HEK293T (cell line): ENCODE results near the gene PIGL.
"Not testable (repeated sequence)": the region's sequence is repeated elsewhere in the genome, so short reads cannot be mapped to it uniquely, and the experiment has no call there.

Experiments used
- CTCF ChIA-PET: fragments of 350-600 bp; formaldehyde crosslinking; extraction: SDS; loops from one replicate; lab custom pipeline; 2021; ENCODE audit warnings: antibody characterized with exemption, inconsistent platforms; lab: Yijun Ruan, JAX
- POLR2A ChIA-PET: fragments of 350-600 bp; formaldehyde crosslinking; extraction: SDS; loops from one replicate; lab custom pipeline; 2020; ENCODE audit warnings: antibody characterized with exemption, inconsistent platforms; lab: Yijun Ruan, JAX
- DNase-seq: peaks from one replicate; pipeline ENCODE4 v3.0.0; 2012; ENCODE audit warnings: mixed read lengths; ENCODE audit errors: extremely low spot score
- ARNT ChIP-seq: fragments of 450-650 bp; IDR thresholded peaks from 2 replicates; pipeline ENCODE4 v1.6.1; 2017; ENCODE audit warnings: mild to moderate bottlenecking
- BHLHE40 ChIP-seq: fragments of 450-650 bp; IDR thresholded peaks from 2 replicates; pipeline ENCODE4 v1.6.1; 2016; ENCODE audit warnings: mild to moderate bottlenecking, moderate library complexity, borderline replicate concordance
- CTBP1 ChIP-seq: fragments of 450-650 bp; IDR thresholded peaks from 2 replicates; pipeline ENCODE4 v1.6.1; 2016; ENCODE audit warnings: borderline replicate concordance
- ELF4 ChIP-seq: fragments of 450-650 bp; IDR thresholded peaks from 2 replicates; pipeline ENCODE4 v1.6.1; 2017; ENCODE audit warnings: antibody characterized with exemption
- FOXA1 ChIP-seq: fragments of 450-650 bp; IDR thresholded peaks from 2 replicates; pipeline ENCODE4 v1.6.1; 2016; ENCODE audit warnings: mild to moderate bottlenecking
- FOXK2 ChIP-seq: fragments of 450-650 bp; IDR thresholded peaks from 2 replicates; pipeline ENCODE4 v1.6.1; 2016; ENCODE audit warnings: mild to moderate bottlenecking
- FOXM1 ChIP-seq: fragments of 450-650 bp; IDR thresholded peaks from 2 replicates; pipeline ENCODE4 v1.6.1; 2017; ENCODE audit warnings: mild to moderate bottlenecking, borderline replicate concordance
- HDGF ChIP-seq: fragments of 450-650 bp; IDR thresholded peaks from 2 replicates; pipeline ENCODE4 v1.6.1; 2017; ENCODE audit warnings: antibody characterized with exemption, borderline replicate concordance
- L3MBTL2 ChIP-seq: fragments of 450-650 bp; conservative IDR thresholded peaks from 2 replicates; pipeline ENCODE4 v1.6.1; 2016; ENCODE audit warnings: mild to moderate bottlenecking
- LEF1 ChIP-seq: fragments of 450-650 bp; IDR thresholded peaks from 2 replicates; pipeline ENCODE4 v1.6.1; 2017; ENCODE audit warnings: mild to moderate bottlenecking, borderline replicate concordance
- NFRKB ChIP-seq: fragments of 450-650 bp; IDR thresholded peaks from 2 replicates; pipeline ENCODE4 v1.6.1; 2016; ENCODE audit warnings: mild to moderate bottlenecking, moderate library complexity
- PKNOX1 ChIP-seq: fragments of 450-650 bp; IDR thresholded peaks from 2 replicates; pipeline ENCODE4 v1.6.1; 2016
- SP1 ChIP-seq: fragments of 450-650 bp; IDR thresholded peaks from 2 replicates; pipeline ENCODE4 v1.6.1; 2017
- SUZ12 ChIP-seq: fragments of 450-650 bp; IDR thresholded peaks from 2 replicates; pipeline ENCODE4 v1.6.1; 2016; ENCODE audit warnings: mild to moderate bottlenecking
- TARDBP ChIP-seq: fragments of 450-650 bp; IDR thresholded peaks from 2 replicates; pipeline ENCODE4 v1.6.1; 2016
- ZNF384 ChIP-seq: fragments of 450-650 bp; IDR thresholded peaks from 2 replicates; pipeline ENCODE4 v1.6.1; 2016

PIGL gene

GRCh38 chr17:16286947-16287562 is 70.0 kb downstream of the PIGL start:
- POLR2A ChIA-PET = interaction anchor here (0.5 to 2.4 kb wide), 6 partner anchors 11 to 258 kb away, joined by 3 to 20 read pairs (median 6); partner anchors contain the start of genes CENPV, PIGL and UBB
- DNase-seq = no peak
- CTCF ChIA-PET = interaction anchor here (0.5 to 4.3 kb wide), 13 partner anchors 9 to 356 kb away, joined by 3 to 56 read pairs (median 6); no protein-coding TSS in a partner anchor
- TF ChIP-seq PKNOX1 (no peak), FOXK2 (no peak), LEF1 (no peak), ZNF384 (no peak), ELF4 (no peak), SUZ12 (no peak), BHLHE40 (no peak), ARNT (no peak), TARDBP (no peak), L3MBTL2 (no peak), HDGF (no peak), SP1 (no peak), FOXM1 (no peak), CTBP1 (no peak), NFRKB (no peak), FOXA1 (no peak)

GRCh38 chr17:16287563-16288027 is 70.6 kb downstream of the PIGL start:
- no peak for TF ChIP-seq ELF4
- no peak for TF ChIP-seq FOXK2
- TF ChIP-seq SP1 = no peak
- TF ChIP-seq ARNT = no peak
- TF ChIP-seq FOXA1 = no peak
- no peak for TF ChIP-seq L3MBTL2
- TF ChIP-seq FOXM1 = no peak
- no peak for TF ChIP-seq BHLHE40
- TF ChIP-seq CTBP1 = no peak
- TF ChIP-seq LEF1 = no peak
- TF ChIP-seq ZNF384 = no peak
- TF ChIP-seq HDGF = no peak
- TF ChIP-seq PKNOX1 = no peak
- TF ChIP-seq TARDBP = no peak
- no peak for TF ChIP-seq NFRKB
- no peak for TF ChIP-seq SUZ12
- CTCF ChIA-PET = interaction anchor here (1.0 to 4.3 kb wide), 4 partner anchors 8 to 32 kb away, joined by 4 to 56 read pairs (median 8); no protein-coding TSS in a partner anchor

GRCh38 chr17:16288860-16289571 is 72.0 kb downstream of the PIGL start:
- no peak for DNase-seq
- ChIA-PET POLR2A (interaction anchor here (1.1 kb wide), 1 partner anchor 74 kb away, joined by 3 read pairs; the partner anchor contains the start of gene NCOR1), CTCF (interaction anchor here (4.0 kb wide), 1 partner anchor 16 kb away, joined by 17 read pairs; no protein-coding TSS in a partner anchor)

More at GRCh38 chr17:16287563-16288027, 70.6 kb downstream of the PIGL start:
- POLR2A ChIA-PET = interaction anchor here (0.5 to 2.3 kb wide), 3 partner anchors 11 to 259 kb away, joined by 3 to 13 read pairs (median 3); no protein-coding TSS in a partner anchor
- DNase-seq = no peak

GRCh38 chr17:16293931-16294330 is 76.9 kb downstream of the PIGL start:
- DNase-seq = no peak
- ChIA-PET POLR2A (interaction anchor here (1.1 to 1.2 kb wide), 2 partner anchors 21 to 77 kb away, joined by 3 to 5 read pairs; partner anchors contain the start of gene PIGL), CTCF (interaction anchor here (0.6 to 6.1 kb wide), 3 partner anchors 8 to 25 kb away, joined by 5 to 56 read pairs (median 26); no protein-coding TSS in a partner anchor)
- TF ChIP-seq ARNT (no peak), FOXK2 (no peak), FOXM1 (no peak), CTBP1 (no peak), FOXA1 (no peak), ZNF384 (no peak), ELF4 (no peak), L3MBTL2 (no peak)

More at GRCh38 chr17:16288860-16289571, 72.0 kb downstream of the PIGL start:
- TF ChIP-seq NFRKB = no peak
- no peak for TF ChIP-seq TARDBP
- TF ChIP-seq ZNF384 = no peak
- no peak for TF ChIP-seq ARNT
- TF ChIP-seq L3MBTL2 = no peak
- TF ChIP-seq PKNOX1 = no peak

GRCh38 chr17:16294560-16294959 is 77.5 kb downstream of the PIGL start:
- ChIA-PET CTCF (interaction anchor here (3.5 to 6.1 kb wide), 2 partner anchors 9 to 10 kb away, joined by 26 to 56 read pairs; no protein-coding TSS in a partner anchor), POLR2A (interaction anchor here (0.6 to 1.2 kb wide), 2 partner anchors 51 to 78 kb away, joined by 3 to 5 read pairs; partner anchors contain the start of gene PIGL)
- no peak for TF ChIP-seq FOXK2
- no peak for TF ChIP-seq ZNF384
- no peak for TF ChIP-seq PKNOX1
- TF ChIP-seq FOXM1 = no peak
- DNase-seq = no peak

GRCh38 chr17:16296072-16296471 is 79.1 kb downstream of the PIGL start:
- CTCF ChIA-PET = interaction anchor here (3.5 to 6.1 kb wide), 2 partner anchors 9 to 11 kb away, joined by 26 to 56 read pairs; no protein-coding TSS in a partner anchor
- DNase-seq = not testable (repeated sequence)
- POLR2A ChIA-PET = interaction anchor here (0.8 to 4.8 kb wide), 2 partner anchors 10 to 80 kb away, joined by 4 to 26 read pairs; partner anchors contain the start of genes NCOR1 and PIGL
